HepG2 (cell line): ENCODE data around the gene GABRB3. TPM values are rescaled to one million over a fixed set of nuclear protein-coding genes. Genes with fewer than 3 reads are reported as not detected.
A peak's percentile ranks its signal among the peaks of the same experiment; 100 is the strongest.

Source experiments
- ATAC-seq: fragments of 200-7000 bp; cut with Tn5 transposase; 3 replicates; pipeline ENCODE4 v1.9.1; 2020; ENCODE audit warnings: mild to moderate bottlenecking, moderate library complexity
- BruUV-seq: library from RNA; stranded (reverse); fragments of 400-500 nt; replicated peaks from 2 replicates; lab custom pipeline; 2021; lab: Mats Ljungman, UMichigan
- CTCF ChIA-PET: fragments of 300-600 bp; formaldehyde crosslinking; extraction: SDS; loops from one replicate; lab custom pipeline; 2021; ENCODE audit warnings: low total read pairs, inconsistent platforms, low intra/inter-chr PET ratio; lab: Yijun Ruan, JAX
- POLR2A ChIA-PET: fragments of 350-600 bp; sonication (Branson Sonifier 250); formaldehyde crosslinking; loops from one replicate; lab custom pipeline; 2020; ENCODE audit warnings: antibody characterized with exemption, inconsistent platforms; lab: Yijun Ruan, JAX
- DNase-seq: peaks from one replicate; pipeline ENCODE4 v3.0.0-alpha.2; 2015; ENCODE audit warnings: low spot score
- FAIRE-seq: peaks from 3 replicates; lab custom pipeline; 2011; peaks lifted over from hg19 to GRCh38; lab: Jason Lieb, UNC
- H2AFZ ChIP-seq: one replicate; pipeline ENCODE4 v1.6.1; 2011; ENCODE audit warnings: low read length, inconsistent platforms
- H3K27ac ChIP-seq: fragments of 300-600 bp; 3 replicates; pipeline ENCODE4 v1.8.0; 2011; ENCODE audit warnings: mixed run types, mild to moderate bottlenecking, mixed read lengths, low read length, inconsistent platforms; ENCODE audit not compliant: insufficient read depth; ENCODE audit errors: extremely low read length
- H3K27me3 ChIP-seq, 2 experiments: fragments of 200-600 bp in 1 of 2; 2 replicates in 1 of 2; 3 replicates in 1 of 2; pipeline versions ENCODE4 v1.6.0 to v1.8.0; 2011; ENCODE audit warnings: low read length in 2 of 2, mild to moderate bottlenecking in 2 of 2, moderate library complexity in 2 of 2, inconsistent platforms in 1 of 2; ENCODE audit not compliant: insufficient read depth in 2 of 2, control insufficient read depth in 1 of 2
- H3K36me3 ChIP-seq, 2 experiments: fragments of 200-600 bp in 1 of 2; replicated peaks in 1 of 2; 2 replicates in 1 of 2; 3 replicates in 1 of 2; pipeline versions ENCODE4 v1.5.1 to v1.8.0; 2011; ENCODE audit warnings: low read length in 2 of 2, inconsistent platforms in 1 of 2; ENCODE audit not compliant: insufficient read depth in 2 of 2, control insufficient read depth in 1 of 2
- H3K4me1 ChIP-seq: 2 replicates; pipeline ENCODE4 v1.5.1; 2012; ENCODE audit warnings: low read length, inconsistent platforms; ENCODE audit not compliant: insufficient read depth
- H3K4me2 ChIP-seq: 2 replicates; pipeline ENCODE4 v1.6.0; 2011; ENCODE audit warnings: low read depth, low read length, inconsistent platforms
- H3K4me3 ChIP-seq, 3 experiments: fragments of 200-600 bp in 1 of 3; sonication (generic), shearing (Covaris generic) in 1 of 3; replicated peaks in 1 of 3; 2 replicates each; pipeline ENCODE4 v1.5.1; 2011 to 2016; ENCODE audit warnings: low read length in 3 of 3, inconsistent platforms in 2 of 3, low read depth in 2 of 3, mild to moderate bottlenecking in 2 of 3, control low read depth in 1 of 3, mixed read lengths in 1 of 3; ENCODE audit not compliant: insufficient read depth in 1 of 3
- H3K79me2 ChIP-seq: one replicate; pipeline ENCODE4 v1.6.1; 2011; ENCODE audit warnings: low read length, inconsistent platforms; ENCODE audit not compliant: insufficient read depth
- H3K9ac ChIP-seq: 2 replicates; pipeline ENCODE4 v1.6.0; 2011; ENCODE audit warnings: mild to moderate bottlenecking, low read depth, low read length, inconsistent platforms; ENCODE audit not compliant: insufficient read depth
- H3K9me3 ChIP-seq: 2 replicates; pipeline ENCODE4 v1.5.1; 2012; ENCODE audit warnings: mild to moderate bottlenecking, low read length
- H4K20me1 ChIP-seq: 2 replicates; pipeline ENCODE4 v1.6.0; 2011; ENCODE audit warnings: inconsistent platforms, mild to moderate bottlenecking, low read length, moderate library complexity; ENCODE audit not compliant: insufficient read depth
- ELF4 ChIP-seq: sonication (generic); formaldehyde crosslinking; IDR thresholded peaks from 2 replicates; pipeline ENCODE4 v1.5.0; 2020; ENCODE audit warnings: missing genetic modification reagents, mild to moderate bottlenecking, moderate library complexity, borderline replicate concordance
- FUBP1 ChIP-seq: sonication (generic); formaldehyde crosslinking; IDR thresholded peaks from 2 replicates; pipeline ENCODE4 v1.5.1; 2020; ENCODE audit warnings: missing genetic modification reagents, mild to moderate bottlenecking, borderline replicate concordance
- GPBP1L1 ChIP-seq: sonication (generic); formaldehyde crosslinking; IDR thresholded peaks from 2 replicates; pipeline ENCODE4 v1.5.0; 2020; ENCODE audit warnings: mild to moderate bottlenecking, missing genetic modification reagents
- MAF1 ChIP-seq: sonication (generic); formaldehyde crosslinking; IDR thresholded peaks from 2 replicates; pipeline ENCODE4 v1.5.0; 2020; ENCODE audit warnings: missing genetic modification reagents, borderline replicate concordance
- NFE2L2 ChIP-seq: fragments of 150-350 bp; IDR thresholded peaks from 2 replicates; pipeline ENCODE4 v1.6.1; 2014; ENCODE audit warnings: low read length
- PITX1 ChIP-seq: sonication (generic); formaldehyde crosslinking; IDR thresholded peaks from 2 replicates; pipeline ENCODE4 v1.5.1; 2020; ENCODE audit warnings: mild to moderate bottlenecking, missing genetic modification reagents
- RAD51 ChIP-seq: fragments of 450-650 bp; IDR thresholded peaks from 2 replicates; pipeline ENCODE4 v1.6.1; 2016; ENCODE audit warnings: borderline replicate concordance
- SOX13 ChIP-seq, 3 experiments: fragments of 450-650 bp in 1 of 3; sonication (generic) in 1 of 3; formaldehyde crosslinking in 1 of 3; IDR thresholded peaks in 2 of 3; conservative IDR thresholded peaks in 1 of 3; 2 replicates each; pipeline versions ENCODE4 v1.5.0 to v1.6.1; 2016 to 2020; ENCODE audit warnings: antibody characterized with exemption in 1 of 3, mild to moderate bottlenecking in 1 of 3, missing compliant biosample characterization in 1 of 3, missing genetic modification reagents in 1 of 3, moderate library complexity in 1 of 3
- ZBTB21 ChIP-seq: sonication (generic); formaldehyde crosslinking; IDR thresholded peaks from 2 replicates; pipeline ENCODE4 v1.4.0; 2020; ENCODE audit warnings: missing genetic modification reagents
- ZFAT ChIP-seq: sonication (generic); formaldehyde crosslinking; conservative IDR thresholded peaks from 2 replicates; pipeline ENCODE4 v1.8.1; 2023; ENCODE audit warnings: missing genetic modification reagents, inconsistent platforms
- ZFP36L1 ChIP-seq: sonication (generic); formaldehyde crosslinking; IDR thresholded peaks from 2 replicates; pipeline ENCODE4 v1.8.0; 2022; ENCODE audit warnings: mild to moderate bottlenecking, missing genetic modification reagents, moderate library complexity
- ZMYM4 ChIP-seq: sonication (generic); formaldehyde crosslinking; IDR thresholded peaks from 2 replicates; pipeline ENCODE4 v1.8.1; 2023; ENCODE audit warnings: mild to moderate bottlenecking, missing genetic modification reagents
- ZNF292 ChIP-seq: sonication (generic); formaldehyde crosslinking; IDR thresholded peaks from 2 replicates; pipeline ENCODE4 v1.8.1; 2022; ENCODE audit warnings: mild to moderate bottlenecking, low read depth, missing genetic modification reagents, borderline replicate concordance
- ZNF720 ChIP-seq: sonication (generic); formaldehyde crosslinking; IDR thresholded peaks from 2 replicates; pipeline ENCODE4 v1.4.0; 2020; ENCODE audit warnings: missing genetic modification reagents
- ZNF749 ChIP-seq: sonication (generic); formaldehyde crosslinking; IDR thresholded peaks from 2 replicates; pipeline ENCODE4 v1.8.0; 2022; ENCODE audit warnings: mild to moderate bottlenecking, missing genetic modification reagents, moderate library complexity, borderline replicate concordance
- ZSCAN25 ChIP-seq: sonication (generic); formaldehyde crosslinking; IDR thresholded peaks from 2 replicates; pipeline ENCODE4 v1.8.0; 2022; ENCODE audit warnings: mild to moderate bottlenecking, missing genetic modification reagents
- WGBS: methylation state at CpG from one replicate; pipeline ENCODE4 v1.1.6; 2017; ENCODE audit warnings: low lambda C conversion rate; 5-methylcytosine and 5-hydroxymethylcytosine counted together
- in situ Hi-C: cut with HindIII; loops from 2 replicates; pipeline ENCODE4 v1.10.0; 2017; ENCODE audit warnings: low pct_unique_long_range_greater_than_20kb; ENCODE audit not compliant: extremely low pct_ligation_motif_present
- intact Hi-C: fragments of 100-400 bp; cut with micrococcal nuclease; formaldehyde crosslinking; loops from one replicate; pipeline ENCODE4 v1.10.0; 2022; ENCODE audit not compliant: unreplicated experiment
- polyA plus RNA-seq, 8 experiments: library from polyadenylated mRNA; depleted of rRNA in 3 of 8; stranded (reverse) in 7 of 8; unstranded in 1 of 8; fragments of >200 nt; fragmentation: Illumina TruSeq in 4 of 8; extraction: Trizol in 4 of 8; gene quantifications; 2 replicates each; pipeline versions ENCODE4 v1.2.1 to v1.2.3, GENCODE V29; 2011 to 2016; ENCODE audit warnings: low read depth in 4 of 8, missing spikeins in 1 of 8, mixed read lengths in 1 of 8; ENCODE audit not compliant: insufficient read depth in 1 of 8
- total RNA-seq, 5 experiments: library from RNA; depleted of rRNA; stranded (reverse); fragments of >200 nt; fragmentation: Illumina TruSeq; extraction: Trizol; gene quantifications; 2 replicates each; pipeline ENCODE4 v1.2.3, GENCODE V29; 2016; ENCODE audit warnings: low read depth in 1 of 5

The GABRB3 gene
- total and polyA plus RNA-seq, 2 of the 13 experiments (the other 11 are each of a cell fraction or from before 2014, with no cell fraction given) = not detected

GRCh38 chr15:26555898-26556297 is 217.0 kb downstream of the GABRB3 start:
- H3K9me3 ChIP-seq = peaks cover 92% of the 10 kb centered on the region
- FAIRE-seq (no peak), ATAC-seq (no peak), DNase-seq (no peak)
- CTCF ChIA-PET = no interaction called here
- whole genome bisulfite sequencing = 3% methylated on average over 3 of the region's 3 CpGs
- no peak overlapping the region for H3K4me3 ChIP-seq
- H2AFZ ChIP-seq = no peak overlapping the region
- POLR2A ChIA-PET = no interaction called here
- TF ChIP-seq NFE2L2 = peak; percentile 64; the same call in 1 of the 2 replicates
- TF ChIP-seq RAD51 = no peak
- no peak for TF ChIP-seq ZMYM4 (CRISPR knock-in tag)
- no peak for TF ChIP-seq ZNF720
- no peak for TF ChIP-seq ZSCAN25 (CRISPR knock-in tag)
- H3K9ac ChIP-seq = no peak overlapping the region
- H3K36me3 ChIP-seq = no peaks in the 10 kb centered on the region
- no TSS peak for BruUV-seq
- H3K27ac ChIP-seq = no peak overlapping the region
- H3K27me3 ChIP-seq = no peaks in the 10 kb centered on the region
- H3K4me1 ChIP-seq = no peaks in the 10 kb centered on the region
- no peaks in the 10 kb centered on the region for H3K79me2 ChIP-seq
- H3K4me2 ChIP-seq = no peak overlapping the region
- intact Hi-C loops = no loop called here
- no peaks in the 10 kb centered on the region for H4K20me1 ChIP-seq
- in situ Hi-C loops = no loop called here

GRCh38 chr15:26551473-26551872 is 221.4 kb downstream of the GABRB3 start:
- Histone ChIP-seq H3K4me3 (no peak overlapping the region), H3K4me2 (no peak overlapping the region), H3K27ac (no peak overlapping the region), H3K9ac (no peak overlapping the region), H3K79me2 (no peaks in the 10 kb centered on the region), H3K4me1 (no peaks in the 10 kb centered on the region), H3K36me3 (no peaks in the 10 kb centered on the region), H3K27me3 (no peaks in the 10 kb centered on the region), H3K9me3 (peaks cover 91% of the 10 kb centered on the region), H4K20me1 (no peaks in the 10 kb centered on the region), H2AFZ (no peak overlapping the region)
- 0% methylated on average over 1 of the region's 9 CpGs for WGBS
- no peak for DNase-seq
- ChIA-PET CTCF (no interaction called here), POLR2A (no interaction called here)
- no TSS peak for BruUV-seq
- in situ Hi-C loops (no loop called here), intact Hi-C loops (no loop called here)
- FAIRE-seq = no peak
- no peak for ATAC-seq
- TF ChIP-seq MAF1 (CRISPR knock-in tag) (no peak), ZBTB21 (CRISPR knock-in tag) (no peak), ZNF292 (CRISPR knock-in tag) (no peak), ELF4 (CRISPR knock-in tag) (no peak), FUBP1 (no peak), PITX1 (no peak), SOX13 (IDR thresholded peaks at IDR 0.05) (no peak), SOX13 (CRISPR knock-in tag; conservative IDR thresholded peaks at IDR 0.05 in 1 of 2, IDR thresholded peaks at IDR 0.05 in 1 of 2) (no peak), ZFAT (CRISPR knock-in tag) (no peak), ZNF749 (no peak), GPBP1L1 (CRISPR knock-in tag) (no peak), ZFP36L1 (CRISPR knock-in tag) (no peak)
